ENCODE data around the gene TCF7L2. TPM values are rescaled to one million over a fixed set of nuclear protein-coding genes. Genes with fewer than 3 reads are reported as not detected.
A peak's percentile ranks its signal among the peaks of the same experiment; 100 is the strongest.

Gene TCF7L2
- total and polyA plus RNA-seq, 2 experiments from 2014 or later: 27.5 to 33.7 TPM

DNA sequence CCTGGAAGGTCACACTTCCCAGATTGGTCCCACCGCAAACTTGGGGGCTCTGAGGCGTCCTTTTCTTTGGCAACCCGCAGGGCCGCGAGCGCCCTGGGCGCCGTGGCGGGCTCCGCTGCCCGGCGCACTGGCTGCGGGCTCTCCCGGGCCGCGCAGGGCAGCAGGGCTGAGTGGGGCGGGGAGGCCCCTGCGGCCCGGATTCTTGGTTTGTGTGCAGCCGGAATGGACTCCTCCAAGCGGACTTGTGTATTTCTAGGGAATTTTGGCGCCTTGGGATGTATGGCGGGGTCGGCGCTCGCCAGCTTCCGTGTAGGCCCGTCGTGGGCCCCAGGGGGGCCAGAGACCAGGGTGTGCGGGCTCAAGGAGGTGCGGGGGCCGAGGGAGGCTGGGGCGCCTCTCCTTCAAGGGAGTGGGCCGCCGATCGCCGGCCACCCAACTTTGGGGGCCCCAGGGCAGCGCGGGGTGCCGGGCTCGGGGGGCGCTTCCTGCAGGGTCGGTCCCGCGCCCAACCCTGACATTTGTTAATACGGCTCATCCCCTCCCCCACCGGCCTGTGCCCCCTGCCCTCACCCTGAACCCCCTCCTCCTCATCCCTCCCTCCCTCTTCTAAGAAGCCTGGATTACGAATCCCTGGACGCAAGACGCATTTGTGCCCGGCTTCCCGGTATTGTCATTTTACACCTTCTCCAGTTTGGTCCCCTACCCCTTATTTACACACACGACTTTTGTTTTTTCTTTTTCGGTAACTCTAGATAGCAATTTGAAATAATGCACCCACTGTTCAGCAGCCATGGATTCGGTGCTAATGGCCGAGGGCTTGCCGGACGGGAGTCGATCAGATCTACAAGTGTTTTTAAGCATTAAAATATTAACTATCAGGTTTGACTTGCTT lies 2.5 kb downstream of the TCF7L2 start:
- peak overlapping the region; percentile 97 for H3K4me3 ChIP-seq
- H3K36me3 ChIP-seq: no peaks in the 10 kb centered on the region
- H3K9me3 ChIP-seq (ENCODE audit: low read depth): no peaks in the 10 kb centered on the region
- H3K27ac ChIP-seq: peak overlapping the region; percentile 97
- TF ChIP-seq, protein P1, sequence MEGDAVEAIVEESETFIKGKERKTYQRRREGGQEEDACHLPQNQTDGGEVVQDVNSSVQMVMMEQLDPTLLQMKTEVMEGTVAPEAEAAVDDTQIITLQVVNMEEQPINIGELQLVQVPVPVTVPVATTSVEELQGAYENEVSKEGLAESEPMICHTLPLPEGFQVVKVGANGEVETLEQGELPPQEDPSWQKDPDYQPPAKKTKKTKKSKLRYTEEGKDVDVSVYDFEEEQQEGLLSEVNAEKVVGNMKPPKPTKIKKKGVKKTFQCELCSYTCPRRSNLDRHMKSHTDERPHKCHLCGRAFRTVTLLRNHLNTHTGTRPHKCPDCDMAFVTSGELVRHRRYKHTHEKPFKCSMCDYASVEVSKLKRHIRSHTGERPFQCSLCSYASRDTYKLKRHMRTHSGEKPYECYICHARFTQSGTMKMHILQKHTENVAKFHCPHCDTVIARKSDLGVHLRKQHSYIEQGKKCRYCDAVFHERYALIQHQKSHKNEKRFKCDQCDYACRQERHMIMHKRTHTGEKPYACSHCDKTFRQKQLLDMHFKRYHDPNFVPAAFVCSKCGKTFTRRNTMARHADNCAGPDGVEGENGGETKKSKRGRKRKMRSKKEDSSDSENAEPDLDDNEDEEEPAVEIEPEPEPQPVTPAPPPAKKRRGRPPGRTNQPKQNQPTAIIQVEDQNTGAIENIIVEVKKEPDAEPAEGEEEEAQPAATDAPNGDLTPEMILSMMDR (IDR thresholded peaks at IDR 0.05; ENCODE audit: low read depth, low read length): no peak
- peaks cover 44% of the 10 kb centered on the region for H3K4me1 ChIP-seq (ENCODE audit: low read depth)
- no peaks in the 10 kb centered on the region for H3K27me3 ChIP-seq
- peak; percentile 57 to 58 for DNase-seq (ENCODE audit: low read depth in 1 of 2, low spot score in 1 of 2)

DNA sequence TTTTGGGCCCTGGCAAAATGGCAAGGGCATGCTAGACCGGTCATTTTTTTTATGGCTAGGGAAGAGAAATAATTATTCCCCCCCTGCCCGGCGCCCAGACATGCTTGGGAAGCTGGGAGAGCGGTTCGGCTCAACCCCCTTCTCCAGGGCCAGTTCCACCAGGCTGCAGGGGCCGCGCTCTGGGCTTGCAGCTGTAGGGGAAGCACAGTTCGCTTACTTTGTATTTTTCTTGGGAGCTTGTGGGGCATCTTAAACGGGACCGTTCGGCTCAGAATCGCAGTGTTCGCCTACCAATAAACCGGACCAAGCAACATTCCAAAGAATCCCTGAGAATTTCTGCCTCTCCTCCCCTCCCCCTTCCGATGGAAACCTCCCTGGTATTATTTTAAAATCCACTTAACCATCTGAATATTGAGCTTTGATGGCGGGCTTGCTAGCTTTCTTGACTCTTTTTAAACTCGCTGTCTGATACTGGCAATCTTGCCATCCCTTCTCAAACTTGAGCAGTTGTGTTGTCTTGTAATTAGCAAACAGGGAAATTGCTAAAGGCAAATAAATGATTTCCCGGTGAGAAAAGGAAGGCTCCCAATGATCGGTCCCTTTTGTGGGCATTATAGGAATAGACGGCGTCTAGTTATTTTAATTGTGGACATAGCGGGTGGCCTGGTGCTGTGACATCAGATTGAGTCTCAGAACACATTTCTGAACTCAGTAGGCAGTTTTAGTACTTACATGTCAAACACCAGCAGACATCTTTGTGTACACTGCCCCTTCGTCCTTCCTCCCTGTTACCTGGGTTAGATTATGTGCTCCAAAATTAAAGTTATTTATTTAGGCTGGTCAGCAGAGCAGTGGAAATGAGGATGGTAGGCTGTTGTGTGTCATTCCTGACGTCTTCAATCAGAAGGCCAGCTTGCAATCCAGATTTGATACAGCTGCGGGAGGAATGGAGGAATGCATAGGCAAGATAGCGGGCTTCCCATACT lies 3.4 kb downstream of the TCF7L2 start:
- peak overlapping the region; percentile 97 for H3K4me3 ChIP-seq
- peaks cover 54% of the 10 kb centered on the region for H3K4me1 ChIP-seq (ENCODE audit: low read depth)
- TF ChIP-seq, protein P1 (IDR thresholded peaks at IDR 0.05; ENCODE audit: low read depth, low read length): no peak
- no peaks in the 10 kb centered on the region for H3K27me3 ChIP-seq
- no peaks in the 10 kb centered on the region for H3K9me3 ChIP-seq (ENCODE audit: low read depth)
- peak; percentile 59 to 63 for DNase-seq (ENCODE audit: low read depth in 1 of 2, low spot score in 1 of 2)
- H3K27ac ChIP-seq: peak overlapping the region; percentile 97
- H3K36me3 ChIP-seq: no peaks in the 10 kb centered on the region

DNA sequence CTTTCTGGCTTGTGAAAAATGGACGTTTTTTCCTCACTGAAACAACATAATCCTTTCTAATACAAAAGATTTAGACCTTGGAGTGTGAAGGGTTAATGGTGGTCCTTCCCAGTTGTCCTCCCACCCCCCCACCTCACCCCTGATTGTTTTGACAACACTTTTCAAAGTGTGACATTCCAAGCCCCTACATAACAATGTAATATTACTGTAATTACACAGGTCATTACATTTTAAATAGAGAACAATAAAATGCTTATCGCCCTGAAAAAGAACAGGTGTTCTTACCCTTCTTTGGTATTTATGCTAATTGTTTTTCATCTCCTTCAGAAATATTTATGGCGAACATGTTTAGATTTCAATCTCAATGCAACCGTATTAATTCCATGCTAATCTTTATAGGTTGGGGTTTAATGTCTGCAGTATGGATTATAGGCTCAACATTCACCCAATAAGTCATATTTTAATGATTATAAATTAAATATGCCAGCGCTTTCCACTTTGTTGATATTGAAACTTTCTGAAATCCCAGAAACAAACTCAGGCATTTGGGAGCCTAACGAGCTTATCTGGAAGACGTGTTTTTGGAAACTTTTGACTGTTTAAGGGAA lies 5.0 kb downstream of the TCF7L2 start:
- Histone ChIP-seq H3K4me3 (peak overlapping the region; percentile 97), H3K27me3 (no peaks in the 10 kb centered on the region), H3K27ac (peak overlapping the region; percentile 64), H3K36me3 (no peaks in the 10 kb centered on the region), H3K4me1 (ENCODE audit: low read depth) (peaks cover 63% of the 10 kb centered on the region), H3K9me3 (ENCODE audit: low read depth) (no peaks in the 10 kb centered on the region)
- DNase-seq (ENCODE audit: low read depth in 1 of 2, low spot score in 1 of 2): no peak
- TF ChIP-seq, protein P1 (IDR thresholded peaks at IDR 0.05; ENCODE audit: low read depth, low read length): no peak

DNA sequence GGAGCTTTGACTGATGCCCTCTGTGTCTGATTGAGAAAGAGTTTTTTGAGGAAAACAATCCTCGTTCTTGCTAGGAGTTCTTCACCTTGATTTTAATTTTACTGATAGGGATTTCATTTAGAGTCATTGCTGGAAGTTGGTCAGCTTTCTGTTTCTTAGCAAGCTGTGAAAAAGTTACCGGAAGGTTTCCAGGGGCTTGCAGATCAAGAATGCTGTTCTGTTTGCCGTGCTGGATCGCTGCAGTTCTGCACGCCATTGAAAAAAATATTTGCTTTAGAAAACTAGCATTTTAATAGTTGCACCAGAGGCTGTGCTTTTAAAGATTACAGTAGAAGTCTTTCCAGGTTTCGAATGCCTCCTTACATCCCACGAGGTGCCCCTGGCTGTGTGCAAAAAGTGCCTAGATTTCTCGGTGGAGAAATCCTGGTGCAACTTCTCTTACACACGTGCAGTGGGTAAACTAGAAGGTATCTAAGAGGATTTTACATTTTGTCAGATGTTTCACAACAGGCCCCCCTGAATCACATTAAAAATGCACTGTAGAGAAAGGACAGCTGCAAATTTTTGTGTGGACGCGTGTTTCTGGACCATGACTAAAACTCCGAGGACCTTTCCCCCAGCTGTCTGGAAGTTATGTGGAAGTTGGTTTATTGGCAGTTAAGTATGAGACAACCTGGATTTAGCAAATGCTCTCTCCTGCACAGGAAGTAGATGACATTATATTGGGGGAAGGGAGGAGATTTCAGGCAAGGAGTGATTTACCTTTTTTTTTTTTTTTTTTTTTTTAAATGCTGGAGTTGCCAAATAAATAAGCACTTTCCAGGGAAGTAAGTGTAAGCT lies 5.8 kb downstream of the TCF7L2 start:
- H3K36me3 ChIP-seq: no peaks in the 10 kb centered on the region
- H3K27ac ChIP-seq: peak overlapping the region; percentile 64
- no peaks in the 10 kb centered on the region for H3K9me3 ChIP-seq (ENCODE audit: low read depth)
- no peaks in the 10 kb centered on the region for H3K27me3 ChIP-seq
- peak in 1 of 2 donors; percentile 78 for DNase-seq (ENCODE audit: low read depth in 1 of 2, low spot score in 1 of 2)
- H3K4me1 ChIP-seq (ENCODE audit: low read depth): peaks cover 63% of the 10 kb centered on the region
- TF ChIP-seq, protein P1 (IDR thresholded peaks at IDR 0.05; ENCODE audit: low read depth, low read length): no peak
- H3K4me3 ChIP-seq: peak overlapping the region; percentile 97

Data from cardiac muscle cell (in vitro differentiated cells and primary cell).